HCT116 (cell line): Measurements from ENCODE around the gene DPP6. TPM values are rescaled to one million over a fixed set of nuclear protein-coding genes. Genes with fewer than 3 reads are reported as not detected.

Source experiments
- ATAC-seq: fragments of 200-7000 bp; cut with Tn5 transposase; 2 replicates; pipeline ENCODE4 v1.9.1; 2020; ENCODE audit warnings: mild to moderate bottlenecking, moderate library complexity
- BruUV-seq: library from RNA; stranded (reverse); fragments of 400-500 nt; replicated peaks from 2 replicates; lab custom pipeline; 2021; lab: Mats Ljungman, UMichigan
- CTCF ChIA-PET: fragments of 300-600 bp; sonication (Branson Sonifier 250); formaldehyde crosslinking; loops from one replicate; lab custom pipeline; 2021; ENCODE audit warnings: antibody characterized with exemption; lab: Charles Lee
- POLR2A ChIA-PET: fragments of 300-600, 350-600 bp; sonication (Branson Sonifier 250); formaldehyde crosslinking; loops from one replicate; lab custom pipeline; 2021; ENCODE audit warnings: antibody characterized with exemption; lab: Charles Lee
- RAD21 ChIA-PET, 2 experiments: fragments of 300-600 bp; sonication (Branson Sonifier 250); formaldehyde crosslinking; loops; one replicate each; lab custom pipeline; 2023; ENCODE audit warnings: low total read pairs in 2 of 2; ENCODE audit not compliant: uncharacterized antibody in 2 of 2, unreplicated experiment in 2 of 2, low non-redundant PET in 1 of 2; lab: Charles Lee
- DNase-seq: peaks from one replicate; pipeline ENCODE4 v3.0.0-alpha.2; 2010; ENCODE audit warnings: low read depth, low spot score
- H2AFZ ChIP-seq: fragments of 200-600 bp; shearing (Covaris generic), sonication (generic); 2 replicates; pipeline ENCODE4 v1.6.1; 2017; ENCODE audit warnings: low read depth, mixed run types, mixed read lengths, antibody characterized with exemption, low read length; ENCODE audit not compliant: poor library complexity, severe bottlenecking
- H3K27ac ChIP-seq: 2 replicates; pipeline ENCODE4 v1.5.1; 2012; ENCODE audit warnings: low read depth, low read length
- H3K27me3 ChIP-seq: fragments of 200-600 bp; sonication (generic); 2 replicates; pipeline ENCODE4 v1.6.1; 2016; ENCODE audit warnings: mixed run types, low read length, mixed read lengths; ENCODE audit not compliant: insufficient read depth
- H3K36me3 ChIP-seq, 2 experiments: fragments of 200-500 bp in 1 of 2; fragments of 200-600 bp in 1 of 2; sonication (Bioruptor generic) in 1 of 2; sonication (generic) in 1 of 2; 2 replicates each; pipeline versions ENCODE4 v1.5.1 to v1.6.1; 2014 to 2016; ENCODE audit warnings: low read length in 2 of 2, inconsistent platforms in 1 of 2, mixed read lengths in 1 of 2, mixed run types in 1 of 2; ENCODE audit not compliant: insufficient read depth in 2 of 2, control insufficient read depth in 1 of 2
- H3K4me1 ChIP-seq, 2 experiments: fragments of 200-600 bp in 1 of 2; sonication (generic) in 1 of 2; 2 replicates each; pipeline versions ENCODE4 v1.5.1 to v1.6.1; 2012 to 2017; ENCODE audit warnings: low read length in 2 of 2, inconsistent platforms in 1 of 2, mild to moderate bottlenecking in 1 of 2, mixed read lengths in 1 of 2, mixed run types in 1 of 2, moderate library complexity in 1 of 2; ENCODE audit not compliant: insufficient read depth in 2 of 2, control insufficient read depth in 1 of 2
- H3K4me2 ChIP-seq: fragments of 200-600 bp; sonication (generic); 2 replicates; pipeline ENCODE4 v1.6.1; 2017; ENCODE audit warnings: mixed run types, low read length, mixed read lengths
- H3K4me3 ChIP-seq, 2 experiments: fragments of 200-600 bp in 1 of 2; sonication (generic) in 1 of 2; replicated peaks in 1 of 2; 2 replicates each; pipeline ENCODE4 v1.5.1; 2011 to 2016; ENCODE audit warnings: low read length in 2 of 2, control low read depth in 1 of 2, low read depth in 1 of 2, mild to moderate bottlenecking in 1 of 2, mixed read lengths in 1 of 2, mixed run types in 1 of 2
- H3K79me2 ChIP-seq: fragments of 200-600 bp; sonication (generic); 2 replicates; pipeline ENCODE4 v1.6.1; 2017; ENCODE audit warnings: mild to moderate bottlenecking, mixed run types, low read length, moderate library complexity, mixed read lengths; ENCODE audit not compliant: insufficient read depth
- H3K9ac ChIP-seq: fragments of 200-600 bp; sonication (generic); 2 replicates; pipeline ENCODE4 v1.6.1; 2016; ENCODE audit warnings: low read length, mixed read lengths
- H3K9me2 ChIP-seq: fragments of 200-600 bp; sonication (generic), shearing (Covaris generic); 2 replicates; pipeline ENCODE4 v1.6.1; 2017; ENCODE audit warnings: mixed run types, mild to moderate bottlenecking, moderate library complexity; ENCODE audit not compliant: insufficient read depth
- H3K9me3 ChIP-seq, 2 experiments: fragments of 200-500 bp in 1 of 2; fragments of 200-600 bp in 1 of 2; sonication (Bioruptor generic) in 1 of 2; sonication (generic) in 1 of 2; 2 replicates each; pipeline ENCODE4 v1.6.1; 2014 to 2017; ENCODE audit warnings: low read length in 2 of 2, mixed read lengths in 2 of 2, inconsistent platforms in 1 of 2, low read depth in 1 of 2, mild to moderate bottlenecking in 1 of 2, mixed run types in 1 of 2, moderate library complexity in 1 of 2; ENCODE audit not compliant: control insufficient read depth in 1 of 2, insufficient read depth in 1 of 2
- H4K20me1 ChIP-seq: fragments of 200-600 bp; sonication (generic), shearing (Covaris generic); 2 replicates; pipeline ENCODE4 v1.6.1; 2017; ENCODE audit warnings: mixed run types, mild to moderate bottlenecking, moderate library complexity; ENCODE audit not compliant: insufficient read depth
- CEBPB ChIP-seq: IDR thresholded peaks from 2 replicates; pipeline ENCODE4 v1.6.1; 2012; ENCODE audit warnings: low read depth
- EGR1 ChIP-seq: IDR thresholded peaks from 2 replicates; pipeline ENCODE4 v1.6.1; 2012; ENCODE audit warnings: low read depth
- ELF1 ChIP-seq: IDR thresholded peaks from 2 replicates; pipeline ENCODE4 v1.6.1; 2012; ENCODE audit warnings: low read depth, borderline replicate concordance
- EZH2phosphoT487 ChIP-seq: fragments of 200-600 bp; IDR thresholded peaks from 2 replicates; pipeline ENCODE4 v1.6.1; 2018; ENCODE audit warnings: antibody characterized with exemption, borderline replicate concordance
- FOSL1 ChIP-seq: IDR thresholded peaks from 2 replicates; pipeline ENCODE4 v1.6.1; 2012; ENCODE audit warnings: low read depth
- JUND ChIP-seq: IDR thresholded peaks from 2 replicates; pipeline ENCODE4 v1.6.1; 2012
- POLR2A ChIP-seq: IDR thresholded peaks from 2 replicates; pipeline ENCODE4 v1.7.0; 2011; ENCODE audit warnings: borderline replicate concordance; ENCODE audit not compliant: insufficient read depth, insufficient read length; ENCODE audit errors: extremely low read depth
- POLR2AphosphoS5 ChIP-seq: IDR thresholded peaks from 2 replicates; pipeline ENCODE4 v1.6.1; 2011; ENCODE audit warnings: mild to moderate bottlenecking, low read depth, low read length, moderate library complexity
- RAD21 ChIP-seq: IDR thresholded peaks from 2 replicates; pipeline ENCODE4 v1.6.1; 2012; ENCODE audit warnings: low read depth, mild to moderate bottlenecking
- SIN3A ChIP-seq: IDR thresholded peaks from 2 replicates; pipeline ENCODE4 v1.6.1; 2012; ENCODE audit warnings: low read depth
- SP1 ChIP-seq: IDR thresholded peaks from 2 replicates; pipeline ENCODE4 v1.6.1; 2012; ENCODE audit warnings: low read depth
- SRF ChIP-seq: IDR thresholded peaks from 2 replicates; pipeline ENCODE4 v1.6.1; 2012; ENCODE audit warnings: low read depth
- TCF7L2 ChIP-seq: IDR thresholded peaks from 2 replicates; pipeline ENCODE4 v1.7.0; 2011; ENCODE audit warnings: borderline replicate concordance, inconsistent platforms; ENCODE audit not compliant: insufficient read depth, insufficient read length; ENCODE audit errors: extremely low read depth
- YY1 ChIP-seq: IDR thresholded peaks from 2 replicates; pipeline ENCODE4 v1.6.1; 2011; ENCODE audit warnings: low read length, low read depth, moderate library complexity, mild to moderate bottlenecking; ENCODE audit not compliant: insufficient replicate concordance; ENCODE audit errors: extremely low read depth
- ZFX ChIP-seq: fragments of 450-650 bp; IDR thresholded peaks from 2 replicates; pipeline ENCODE4 v1.6.1; 2017
- ZNF274 ChIP-seq: fragments of 200-500 bp; sonication (Bioruptor generic); IDR thresholded peaks from 2 replicates; pipeline ENCODE4 v1.6.1; 2014; ENCODE audit warnings: mild to moderate bottlenecking, low read depth, low read length, inconsistent platforms
- intact Hi-C: fragments of 100-400 bp; cut with micrococcal nuclease; formaldehyde crosslinking; loops from 2 replicates; pipeline ENCODE4 v1.10.0; 2022
- total RNA-seq: library from RNA; stranded (reverse); gene quantifications from one replicate; pipeline ENCODE4 v1.2.1, GENCODE V29; 2021; ENCODE audit not compliant: unreplicated experiment
- TF ChIP-seq, protein P1 (sequence below): IDR thresholded peaks from 2 replicates; pipeline ENCODE4 v1.6.1; 2012
- TF ChIP-seq, protein P2 (sequence below): IDR thresholded peaks from 2 replicates; pipeline ENCODE4 v1.6.1; 2012; ENCODE audit warnings: low read depth
- TF ChIP-seq, protein P3 (sequence below): IDR thresholded peaks from 2 replicates; pipeline ENCODE4 v1.6.1; 2012

DPP6 gene
- total RNA-seq, 1 experiment from 2014 or later, result not detected

DNA sequence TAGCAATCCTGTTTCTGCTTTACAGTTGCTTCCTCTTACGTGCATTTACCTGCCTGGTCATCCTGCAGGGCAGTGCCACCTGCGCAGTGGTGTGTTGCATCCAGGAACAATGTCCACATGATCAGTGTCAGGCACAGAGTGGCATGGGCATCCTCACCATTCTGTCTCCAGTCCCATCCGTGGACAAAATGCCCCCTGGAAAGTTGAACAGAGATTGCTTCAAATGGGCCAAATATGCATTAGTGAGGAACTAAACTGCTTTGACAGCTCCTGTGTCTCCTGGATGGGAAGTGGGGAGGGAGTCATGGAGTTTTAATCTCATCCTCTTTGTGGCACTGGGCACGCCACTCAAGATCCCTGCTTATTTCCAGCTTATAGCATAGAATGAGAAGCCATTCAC is 151.8 kb downstream of the DPP6 start:
- H3K4me2 ChIP-seq, result no peak overlapping the region
- ChIA-PET POLR2A (no interaction called here), CTCF (no interaction called here), RAD21 (no interaction called here)
- BruUV-seq, result no TSS peak
- ATAC-seq, result no peak
- no peaks in the 10 kb centered on the region for H3K9me2 ChIP-seq
- peaks cover 5 to 33% of the 10 kb centered on the region in 2 experiments; a peak in 2 of 4 replicates for H3K9me3 ChIP-seq
- intact Hi-C loops, result no loop called here
- H2AFZ ChIP-seq, result no peak overlapping the region
- H3K9ac ChIP-seq, result no peak overlapping the region
- H3K36me3 ChIP-seq, result no peaks in the 10 kb centered on the region
- H3K79me2 ChIP-seq, result no peaks in the 10 kb centered on the region
- no peak overlapping the region for H3K27ac ChIP-seq
- no peak for DNase-seq
- no peak overlapping the region for H3K4me3 ChIP-seq
- TF ChIP-seq ZNF274 (no peak), FOSL1 (no peak), TCF7L2 (no peak), CEBPB (no peak), ELF1 (no peak), EZH2phosphoT487 (no peak), ZFX (no peak), EGR1 (no peak), RAD21 (no peak), POLR2A (no peak), YY1 (no peak), SIN3A (no peak), JUND (no peak), SP1 (no peak), POLR2AphosphoS5 (no peak), SRF (no peak)
- TF ChIP-seq, protein P1, sequence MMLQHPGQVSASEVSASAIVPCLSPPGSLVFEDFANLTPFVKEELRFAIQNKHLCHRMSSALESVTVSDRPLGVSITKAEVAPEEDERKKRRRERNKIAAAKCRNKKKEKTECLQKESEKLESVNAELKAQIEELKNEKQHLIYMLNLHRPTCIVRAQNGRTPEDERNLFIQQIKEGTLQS, result no peak
- TF ChIP-seq, protein P2, sequence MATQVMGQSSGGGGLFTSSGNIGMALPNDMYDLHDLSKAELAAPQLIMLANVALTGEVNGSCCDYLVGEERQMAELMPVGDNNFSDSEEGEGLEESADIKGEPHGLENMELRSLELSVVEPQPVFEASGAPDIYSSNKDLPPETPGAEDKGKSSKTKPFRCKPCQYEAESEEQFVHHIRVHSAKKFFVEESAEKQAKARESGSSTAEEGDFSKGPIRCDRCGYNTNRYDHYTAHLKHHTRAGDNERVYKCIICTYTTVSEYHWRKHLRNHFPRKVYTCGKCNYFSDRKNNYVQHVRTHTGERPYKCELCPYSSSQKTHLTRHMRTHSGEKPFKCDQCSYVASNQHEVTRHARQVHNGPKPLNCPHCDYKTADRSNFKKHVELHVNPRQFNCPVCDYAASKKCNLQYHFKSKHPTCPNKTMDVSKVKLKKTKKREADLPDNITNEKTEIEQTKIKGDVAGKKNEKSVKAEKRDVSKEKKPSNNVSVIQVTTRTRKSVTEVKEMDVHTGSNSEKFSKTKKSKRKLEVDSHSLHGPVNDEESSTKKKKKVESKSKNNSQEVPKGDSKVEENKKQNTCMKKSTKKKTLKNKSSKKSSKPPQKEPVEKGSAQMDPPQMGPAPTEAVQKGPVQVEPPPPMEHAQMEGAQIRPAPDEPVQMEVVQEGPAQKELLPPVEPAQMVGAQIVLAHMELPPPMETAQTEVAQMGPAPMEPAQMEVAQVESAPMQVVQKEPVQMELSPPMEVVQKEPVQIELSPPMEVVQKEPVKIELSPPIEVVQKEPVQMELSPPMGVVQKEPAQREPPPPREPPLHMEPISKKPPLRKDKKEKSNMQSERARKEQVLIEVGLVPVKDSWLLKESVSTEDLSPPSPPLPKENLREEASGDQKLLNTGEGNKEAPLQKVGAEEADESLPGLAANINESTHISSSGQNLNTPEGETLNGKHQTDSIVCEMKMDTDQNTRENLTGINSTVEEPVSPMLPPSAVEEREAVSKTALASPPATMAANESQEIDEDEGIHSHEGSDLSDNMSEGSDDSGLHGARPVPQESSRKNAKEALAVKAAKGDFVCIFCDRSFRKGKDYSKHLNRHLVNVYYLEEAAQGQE, result no peak
- TF ChIP-seq, protein P3, sequence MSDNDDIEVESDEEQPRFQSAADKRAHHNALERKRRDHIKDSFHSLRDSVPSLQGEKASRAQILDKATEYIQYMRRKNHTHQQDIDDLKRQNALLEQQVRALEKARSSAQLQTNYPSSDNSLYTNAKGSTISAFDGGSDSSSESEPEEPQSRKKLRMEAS, result no peak
- TF ChIP-seq, all 23 proteins: peak for 0
- Histone ChIP-seq H3K27me3 (no peaks in the 10 kb centered on the region), H4K20me1 (no peaks in the 10 kb centered on the region), H3K4me1 (no peaks in the 10 kb centered on the region)
